A673 (cell line): ENCODE results near the gene HSD17B8. TPM values are rescaled to one million over a fixed set of nuclear protein-coding genes. Genes with fewer than 3 reads are reported as not detected.

Experiments used
- BruUV-seq: library from RNA; stranded (reverse); fragments of 400-500 nt; replicated peaks from 2 replicates; lab custom pipeline; 2021; lab: Mats Ljungman, UMichigan
- CTCF ChIA-PET: fragments of 300-600 bp; sonication (Branson Sonifier 250); formaldehyde crosslinking; loops from one replicate; lab custom pipeline; 2022; ENCODE audit warnings: antibody characterized with exemption; lab: Charles Lee
- POLR2A ChIA-PET: fragments of 300-600 bp; sonication (Branson Sonifier 250); formaldehyde crosslinking; loops from one replicate; lab custom pipeline; 2022; ENCODE audit warnings: antibody characterized with exemption; ENCODE audit not compliant: low non-redundant PET; lab: Charles Lee
- DNase-seq: peaks from one replicate; pipeline ENCODE4 v3.0.0-alpha.2; 2015; ENCODE audit warnings: low spot score
- H3K27ac ChIP-seq: fragments of 200-600 bp; sonication (generic); 2 replicates; pipeline ENCODE4 v1.5.1; 2016; ENCODE audit warnings: mixed run types, low read depth, mild to moderate bottlenecking, mixed read lengths, antibody characterized with exemption, low read length; ENCODE audit not compliant: poor library complexity, severe bottlenecking
- H3K27me3 ChIP-seq: fragments of 200-600 bp; sonication (generic); replicated peaks from 2 replicates; pipeline ENCODE4 v1.6.1; 2017; ENCODE audit warnings: mixed run types, low read depth, mild to moderate bottlenecking, mixed read lengths, antibody characterized with exemption, low read length; ENCODE audit not compliant: insufficient read depth, poor library complexity
- H3K36me3 ChIP-seq: fragments of 200-600 bp; sonication (generic); 2 replicates; pipeline ENCODE4 v1.6.1; 2016; ENCODE audit warnings: mixed run types, mild to moderate bottlenecking, mixed read lengths, antibody characterized with exemption, low read length; ENCODE audit not compliant: insufficient read depth, poor library complexity, severe bottlenecking
- H3K4me1 ChIP-seq: fragments of 200-600 bp; sonication (generic); 2 replicates; pipeline ENCODE4 v1.6.1; 2017; ENCODE audit warnings: mixed run types, mild to moderate bottlenecking, mixed read lengths, antibody characterized with exemption, low read length; ENCODE audit not compliant: insufficient read depth, poor library complexity, severe bottlenecking
- H3K4me3 ChIP-seq: fragments of 200-600 bp; sonication (generic); 2 replicates; pipeline ENCODE4 v1.5.1; 2016; ENCODE audit warnings: low read depth, mixed run types, mild to moderate bottlenecking, mixed read lengths, low read length; ENCODE audit not compliant: poor library complexity, severe bottlenecking
- H3K9me3 ChIP-seq: fragments of 200-600 bp; sonication (generic); 2 replicates; pipeline ENCODE4 v1.6.1; 2016; ENCODE audit warnings: mixed run types, low read depth, mild to moderate bottlenecking, mixed read lengths, antibody characterized with exemption, low read length; ENCODE audit not compliant: poor library complexity, severe bottlenecking
- CTCF ChIP-seq: fragments of 300-800, 200-600 bp; sonication (generic); conservative IDR thresholded peaks from 2 replicates; pipeline ENCODE4 v1.5.1; 2017; ENCODE audit warnings: low read depth, mild to moderate bottlenecking, antibody characterized with exemption, low read length, moderate library complexity, mixed read lengths
- EZH2 ChIP-seq: fragments of 200-600 bp; sonication (generic); IDR thresholded peaks from 2 replicates; pipeline ENCODE4 v1.6.1; 2017; ENCODE audit warnings: borderline replicate concordance, low read depth, mild to moderate bottlenecking, mixed read lengths, antibody characterized with exemption, low read length; ENCODE audit not compliant: poor library complexity, severe bottlenecking
- intact Hi-C: fragments of 100-400 bp; cut with micrococcal nuclease; formaldehyde crosslinking; loops from one replicate; pipeline ENCODE4 v1.10.0; 2022; ENCODE audit not compliant: unreplicated experiment
- total RNA-seq: library from RNA; stranded (reverse); gene quantifications from 2 replicates; pipeline ENCODE4 v1.2.3, GENCODE V29; 2021

Gene HSD17B8
- total RNA-seq, 1 experiment from 2014 or later: 5.9 TPM

DNA sequence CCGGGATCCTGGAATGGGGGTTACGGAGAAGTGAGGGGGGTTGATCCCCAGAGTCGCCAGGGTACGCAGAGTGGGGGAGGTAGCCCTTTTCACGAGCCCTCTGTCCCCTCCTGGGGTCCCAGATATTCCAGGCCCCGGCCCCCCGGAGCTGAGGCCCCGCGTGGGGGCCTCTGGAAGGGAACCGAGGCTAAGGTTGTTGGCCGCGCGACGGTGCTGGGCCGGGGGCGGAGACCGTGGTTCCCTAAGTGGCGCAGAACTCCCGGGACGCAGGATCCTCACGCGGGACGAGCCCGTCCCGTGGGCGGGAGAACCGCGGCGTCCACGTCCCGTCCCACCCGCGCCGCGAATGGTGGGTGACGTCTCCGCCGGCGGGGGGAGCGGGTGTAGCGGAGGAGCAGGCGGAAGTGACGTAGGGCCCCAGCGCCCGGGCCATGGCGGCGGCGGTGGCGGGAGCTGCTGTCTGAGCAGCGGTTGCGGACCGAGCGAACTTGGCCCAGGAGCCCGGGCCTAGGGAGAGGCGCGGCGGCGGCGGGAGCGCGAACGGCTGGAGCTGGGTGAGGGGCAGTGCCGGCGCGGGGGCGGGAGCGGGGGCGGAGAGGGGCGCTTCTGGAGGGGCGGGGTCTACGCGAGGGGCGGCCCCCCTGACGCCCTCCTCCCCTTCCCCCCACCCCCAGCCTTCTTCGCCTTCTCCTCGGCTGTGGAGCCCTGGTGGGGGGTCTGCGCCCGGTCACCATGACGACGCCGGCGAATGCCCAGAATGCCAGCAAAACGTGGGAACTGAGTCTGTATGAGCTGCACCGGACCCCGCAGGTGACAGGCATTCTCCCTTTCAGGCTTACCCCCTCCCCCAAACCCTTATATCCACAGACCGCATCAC lies 3.9 kb downstream of the HSD17B8 start, which contains the start of gene RING1:
Gene RING1, plus strand, starts transcription at position 410 of the 877 bp plus-strand sequence. Its CDS starts 323 bp downstream, at position 733.
- intact Hi-C loops: loop anchor here (2.0 to 10.0 kb wide), 2 partner anchors 40 to 186 kb away; partner anchors contain the start of gene KIFC1
- H3K4me1 ChIP-seq: peaks cover 42% of the 10 kb centered on the region
- no peaks in the 10 kb centered on the region for H3K9me3 ChIP-seq
- H3K4me3 ChIP-seq: peak within 1 kb of the TSS; percentile 96
- peak; percentile 85 for DNase-seq
- H3K36me3 ChIP-seq: peaks cover 19% of the 10 kb centered on the region
- CTCF ChIA-PET: no interaction called here
- BruUV-seq: TSS peak; percentile 94
- POLR2A ChIA-PET: interaction anchor here (0.9 kb wide), 1 partner anchor 236 kb away, joined by 5 read pairs; no protein-coding TSS in a partner anchor
- peak within 1 kb of the TSS; percentile 98 for H3K27ac ChIP-seq
- no peaks in the 10 kb centered on the region for H3K27me3 ChIP-seq
- TF ChIP-seq CTCF: no peak
- TF ChIP-seq EZH2: no peak

- ChIA-PET CTCF (no interaction called here), POLR2A (no interaction called here)
- peaks cover 32% of the 10 kb centered on the region for H3K4me1 ChIP-seq
- H3K27me3 ChIP-seq: no peaks in the 10 kb centered on the region
- peaks cover 11% of the 10 kb centered on the region for H3K36me3 ChIP-seq
- TF ChIP-seq CTCF: no peak
- no peak for TF ChIP-seq EZH2
- BruUV-seq: no TSS peak
- no peak overlapping the region for H3K4me3 ChIP-seq
- H3K9me3 ChIP-seq: no peaks in the 10 kb centered on the region
- no peak for DNase-seq
- H3K27ac ChIP-seq: no peak overlapping the region
- intact Hi-C loops: loop anchor here (2.0 to 10.0 kb wide), 2 partner anchors 39 to 185 kb away; partner anchors contain the start of gene KIFC1
Observed at GRCh38 chr6:33209856-33210255, 5.4 kb downstream of the HSD17B8 start.

DNA sequence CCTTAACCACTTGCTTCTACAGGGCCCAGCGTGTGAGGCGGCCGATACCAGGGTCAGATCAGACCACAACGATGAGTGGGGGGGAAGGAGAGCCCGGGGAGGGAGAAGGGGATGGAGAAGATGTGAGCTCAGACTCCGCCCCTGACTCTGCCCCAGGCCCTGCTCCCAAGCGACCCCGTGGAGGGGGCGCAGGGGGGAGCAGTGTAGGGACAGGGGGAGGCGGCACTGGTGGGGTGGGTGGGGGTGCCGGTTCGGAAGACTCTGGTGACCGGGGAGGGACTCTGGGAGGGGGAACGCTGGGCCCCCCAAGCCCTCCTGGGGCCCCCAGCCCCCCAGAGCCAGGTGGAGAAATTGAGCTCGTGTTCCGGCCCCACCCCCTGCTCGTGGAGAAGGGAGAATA lies 6.7 kb downstream of the HSD17B8 start:
- no TSS peak for BruUV-seq
- TF ChIP-seq EZH2 (no peak), CTCF (no peak)
- H3K36me3 ChIP-seq: peaks cover 11% of the 10 kb centered on the region
- H3K9me3 ChIP-seq: no peaks in the 10 kb centered on the region
- H3K27ac ChIP-seq: no peak overlapping the region
- ChIA-PET CTCF (no interaction called here), POLR2A (no interaction called here)
- H3K4me1 ChIP-seq: peaks cover 20% of the 10 kb centered on the region
- intact Hi-C loops: no loop called here
- H3K4me3 ChIP-seq: no peak overlapping the region
- no peaks in the 10 kb centered on the region for H3K27me3 ChIP-seq
- no peak for DNase-seq
